HG02798 (cell line): ENCODE results near the gene CPXM2.

Experiments
- ATAC-seq: cut with Tn5 transposase; IDR thresholded peaks from one replicate; pipeline ENCODE4 v1.9.1; 2021; ENCODE audit warnings: mild to moderate bottlenecking; ENCODE audit not compliant: unreplicated experiment, poor library complexity

The CPXM2 gene

GRCh38 chr10:123906296-123906695 lies 14.7 kb upstream of the CPXM2 start:
- no peak for ATAC-seq

GRCh38 chr10:123904834-123905409 lies 13.3 kb upstream of the CPXM2 start:
- ATAC-seq = no peak

- no peak for ATAC-seq
These were observed 12.0 kb upstream of the CPXM2 start for GRCh38 chr10:123903621-123904020.

GRCh38 chr10:123901621-123902020 lies 10.0 kb upstream of the CPXM2 start:
- no peak for ATAC-seq

- no peak for ATAC-seq
These were observed 5.5 kb upstream of the CPXM2 start for GRCh38 chr10:123897146-123897545.

- ATAC-seq = no peak
These were observed 4.8 kb upstream of the CPXM2 start for GRCh38 chr10:123896246-123896927.

GRCh38 chr10:123893651-123894050 lies 2.0 kb upstream of the CPXM2 start:
- no peak for ATAC-seq

- no peak for ATAC-seq
These were observed 857 bp downstream of the CPXM2 start for GRCh38 chr10:123890756-123891143.

- ATAC-seq = no peak
These were observed 1.4 kb downstream of the CPXM2 start for GRCh38 chr10:123890226-123890625.

GRCh38 chr10:123889821-123890220 lies 1.8 kb downstream of the CPXM2 start:
- no peak for ATAC-seq

- no peak for ATAC-seq
These were observed 2.9 kb downstream of the CPXM2 start for GRCh38 chr10:123888751-123889150.

- ATAC-seq = no peak
These were observed 3.4 kb downstream of the CPXM2 start for GRCh38 chr10:123888256-123888655.

GRCh38 chr10:123886292-123886691 lies 5.3 kb downstream of the CPXM2 start:
- no peak for ATAC-seq

- ATAC-seq = no peak
These were observed 6.0 kb downstream of the CPXM2 start for GRCh38 chr10:123885406-123886170.

GRCh38 chr10:123884907-123885381 lies 6.7 kb downstream of the CPXM2 start:
- no peak for ATAC-seq

- ATAC-seq = no peak
These were observed 7.2 kb downstream of the CPXM2 start for GRCh38 chr10:123884351-123884906.

- ATAC-seq = no peak
These were observed 7.8 kb downstream of the CPXM2 start for GRCh38 chr10:123883673-123884320.

- ATAC-seq = no peak
These were observed 8.7 kb downstream of the CPXM2 start for GRCh38 chr10:123882681-123883445.

GRCh38 chr10:123882177-123882576 lies 9.4 kb downstream of the CPXM2 start:
- no peak for ATAC-seq
